ENCODE measurements around the gene HNF1B. TPM values are rescaled to one million over a fixed set of nuclear protein-coding genes. Genes with fewer than 3 reads are reported as not detected.

The HNF1B gene
- total and polyA plus RNA-seq, 10 of the 15 experiments (the other 5 are each of a cell fraction or from before 2014, with no cell fraction given) = 0.51 to 12.7 (median 1.9) TPM

DNA sequence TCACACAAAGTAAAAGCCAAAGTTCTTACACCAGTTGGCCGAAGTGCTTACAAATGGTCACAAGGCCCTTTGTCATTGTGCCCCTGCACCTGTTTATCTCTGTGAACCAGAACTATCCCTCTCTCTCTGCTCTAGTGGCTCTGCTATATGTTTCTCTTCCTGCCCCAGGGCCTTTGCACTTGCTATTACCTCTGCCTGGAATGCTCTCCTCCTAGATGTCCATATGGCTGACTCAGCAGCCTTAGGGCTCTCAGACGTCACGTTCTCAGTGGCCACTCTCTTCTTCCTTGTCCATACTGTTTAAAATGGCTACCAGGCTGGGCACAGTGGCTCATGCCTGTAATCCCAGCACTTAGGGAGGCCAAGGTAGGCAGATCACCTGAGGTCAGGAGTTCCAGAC, 62.9 kb downstream of the HNF1B start:
- Histone ChIP-seq H3K36me3 (ENCODE audit: control insufficient read depth in 2 of 2, insufficient read depth in 2 of 2, low read length in 1 of 2) (no peaks in the 10 kb centered on the region), H3K79me2 (ENCODE audit: control insufficient read depth, insufficient read depth, low read length) (no peaks in the 10 kb centered on the region), H3K9me3 (replicated peaks; ENCODE audit: control insufficient read depth, insufficient read depth, low read length) (no peaks in the 10 kb centered on the region; the same call in 2 of the 3 replicates), H4K20me1 (ENCODE audit: control insufficient read depth, insufficient read depth) (no peaks in the 10 kb centered on the region), H3K4me1 (ENCODE audit: control insufficient read depth, insufficient read depth, low read length) (no peaks in the 10 kb centered on the region), H3K27ac (ENCODE audit: control insufficient read depth, insufficient read depth) (no peak overlapping the region), H3K27me3 (replicated peaks in 1 of 2; ENCODE audit: control insufficient read depth in 2 of 2, insufficient read depth in 2 of 2, low read length in 1 of 2) (no peaks in the 10 kb centered on the region; a peak in 1 of 4 replicates), H3K4me2 (ENCODE audit: control insufficient read depth, insufficient read depth) (no peak overlapping the region), H2AFZ (ENCODE audit: control insufficient read depth, low read depth, low read length) (no peak overlapping the region), H3K4me3 (no peak overlapping the region), H3K9ac (ENCODE audit: control insufficient read depth, insufficient read depth, low read length) (no peak overlapping the region)
- CTCF ChIA-PET = no interaction called here
- SMC1A ChIA-PET (ENCODE audit: uncharacterized antibody, unreplicated experiment) = no interaction called here
- WGBS (ENCODE audit: insufficient coverage, insufficient replicate concordance, low lambda C conversion rate, missing lambda C conversion rate) = 48% methylated on average over 3 of the region's 3 CpGs
- FAIRE-seq (no peak), ATAC-seq (no peak), DNase-seq (ENCODE audit: low read depth, low spot score) (no peak)
- POLR2A ChIA-PET = no interaction called here
- intact Hi-C loops (cut with micrococcal nuclease; ENCODE audit: unreplicated experiment) (no loop called here), in situ Hi-C loops (cut with MboI) (no loop called here)
- BruUV-seq (replicated peaks) = no TSS peak
- RAD21 ChIA-PET (ENCODE audit: unreplicated experiment) = no interaction called here
- TF ChIP-seq, protein P1, sequence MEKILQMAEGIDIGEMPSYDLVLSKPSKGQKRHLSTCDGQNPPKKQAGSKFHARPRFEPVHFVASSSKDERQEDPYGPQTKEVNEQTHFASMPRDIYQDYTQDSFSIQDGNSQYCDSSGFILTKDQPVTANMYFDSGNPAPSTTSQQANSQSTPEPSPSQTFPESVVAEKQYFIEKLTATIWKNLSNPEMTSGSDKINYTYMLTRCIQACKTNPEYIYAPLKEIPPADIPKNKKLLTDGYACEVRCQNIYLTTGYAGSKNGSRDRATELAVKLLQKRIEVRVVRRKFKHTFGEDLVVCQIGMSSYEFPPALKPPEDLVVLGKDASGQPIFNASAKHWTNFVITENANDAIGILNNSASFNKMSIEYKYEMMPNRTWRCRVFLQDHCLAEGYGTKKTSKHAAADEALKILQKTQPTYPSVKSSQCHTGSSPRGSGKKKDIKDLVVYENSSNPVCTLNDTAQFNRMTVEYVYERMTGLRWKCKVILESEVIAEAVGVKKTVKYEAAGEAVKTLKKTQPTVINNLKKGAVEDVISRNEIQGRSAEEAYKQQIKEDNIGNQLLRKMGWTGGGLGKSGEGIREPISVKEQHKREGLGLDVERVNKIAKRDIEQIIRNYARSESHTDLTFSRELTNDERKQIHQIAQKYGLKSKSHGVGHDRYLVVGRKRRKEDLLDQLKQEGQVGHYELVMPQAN (conservative IDR thresholded peaks at IDR 0.05) = no peak
- TF ChIP-seq BACH1 (IDR thresholded peaks at IDR 0.05; ENCODE audit: borderline replicate concordance) (no peak), RFX5 (IDR thresholded peaks at IDR 0.05; ENCODE audit: low read depth, low read length) (no peak), FOXK2 (IDR thresholded peaks at IDR 0.05) (no peak), LARP7 (IDR thresholded peaks at IDR 0.05) (no peak)
- TF ChIP-seq, protein P2, sequence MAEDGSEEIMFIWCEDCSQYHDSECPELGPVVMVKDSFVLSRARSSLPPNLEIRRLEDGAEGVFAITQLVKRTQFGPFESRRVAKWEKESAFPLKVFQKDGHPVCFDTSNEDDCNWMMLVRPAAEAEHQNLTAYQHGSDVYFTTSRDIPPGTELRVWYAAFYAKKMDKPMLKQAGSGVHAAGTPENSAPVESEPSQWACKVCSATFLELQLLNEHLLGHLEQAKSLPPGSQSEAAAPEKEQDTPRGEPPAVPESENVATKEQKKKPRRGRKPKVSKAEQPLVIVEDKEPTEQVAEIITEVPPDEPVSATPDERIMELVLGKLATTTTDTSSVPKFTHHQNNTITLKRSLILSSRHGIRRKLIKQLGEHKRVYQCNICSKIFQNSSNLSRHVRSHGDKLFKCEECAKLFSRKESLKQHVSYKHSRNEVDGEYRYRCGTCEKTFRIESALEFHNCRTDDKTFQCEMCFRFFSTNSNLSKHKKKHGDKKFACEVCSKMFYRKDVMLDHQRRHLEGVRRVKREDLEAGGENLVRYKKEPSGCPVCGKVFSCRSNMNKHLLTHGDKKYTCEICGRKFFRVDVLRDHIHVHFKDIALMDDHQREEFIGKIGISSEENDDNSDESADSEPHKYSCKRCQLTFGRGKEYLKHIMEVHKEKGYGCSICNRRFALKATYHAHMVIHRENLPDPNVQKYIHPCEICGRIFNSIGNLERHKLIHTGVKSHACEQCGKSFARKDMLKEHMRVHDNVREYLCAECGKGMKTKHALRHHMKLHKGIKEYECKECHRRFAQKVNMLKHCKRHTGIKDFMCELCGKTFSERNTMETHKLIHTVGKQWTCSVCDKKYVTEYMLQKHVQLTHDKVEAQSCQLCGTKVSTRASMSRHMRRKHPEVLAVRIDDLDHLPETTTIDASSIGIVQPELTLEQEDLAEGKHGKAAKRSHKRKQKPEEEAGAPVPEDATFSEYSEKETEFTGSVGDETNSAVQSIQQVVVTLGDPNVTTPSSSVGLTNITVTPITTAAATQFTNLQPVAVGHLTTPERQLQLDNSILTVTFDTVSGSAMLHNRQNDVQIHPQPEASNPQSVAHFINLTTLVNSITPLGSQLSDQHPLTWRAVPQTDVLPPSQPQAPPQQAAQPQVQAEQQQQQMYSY (CRISPR knock-in tag; IDR thresholded peaks at IDR 0.05) = no peak
- TF ChIP-seq, protein P3, sequence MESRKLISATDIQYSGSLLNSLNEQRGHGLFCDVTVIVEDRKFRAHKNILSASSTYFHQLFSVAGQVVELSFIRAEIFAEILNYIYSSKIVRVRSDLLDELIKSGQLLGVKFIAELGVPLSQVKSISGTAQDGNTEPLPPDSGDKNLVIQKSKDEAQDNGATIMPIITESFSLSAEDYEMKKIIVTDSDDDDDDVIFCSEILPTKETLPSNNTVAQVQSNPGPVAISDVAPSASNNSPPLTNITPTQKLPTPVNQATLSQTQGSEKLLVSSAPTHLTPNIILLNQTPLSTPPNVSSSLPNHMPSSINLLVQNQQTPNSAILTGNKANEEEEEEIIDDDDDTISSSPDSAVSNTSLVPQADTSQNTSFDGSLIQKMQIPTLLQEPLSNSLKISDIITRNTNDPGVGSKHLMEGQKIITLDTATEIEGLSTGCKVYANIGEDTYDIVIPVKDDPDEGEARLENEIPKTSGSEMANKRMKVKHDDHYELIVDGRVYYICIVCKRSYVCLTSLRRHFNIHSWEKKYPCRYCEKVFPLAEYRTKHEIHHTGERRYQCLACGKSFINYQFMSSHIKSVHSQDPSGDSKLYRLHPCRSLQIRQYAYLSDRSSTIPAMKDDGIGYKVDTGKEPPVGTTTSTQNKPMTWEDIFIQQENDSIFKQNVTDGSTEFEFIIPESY (IDR thresholded peaks at IDR 0.05) = no peak
- TF ChIP-seq, protein P4, sequence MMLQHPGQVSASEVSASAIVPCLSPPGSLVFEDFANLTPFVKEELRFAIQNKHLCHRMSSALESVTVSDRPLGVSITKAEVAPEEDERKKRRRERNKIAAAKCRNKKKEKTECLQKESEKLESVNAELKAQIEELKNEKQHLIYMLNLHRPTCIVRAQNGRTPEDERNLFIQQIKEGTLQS (IDR thresholded peaks at IDR 0.05; ENCODE audit: borderline replicate concordance, extremely low read depth, low read depth, low read length) = no peak
- TF ChIP-seq, protein P5, sequence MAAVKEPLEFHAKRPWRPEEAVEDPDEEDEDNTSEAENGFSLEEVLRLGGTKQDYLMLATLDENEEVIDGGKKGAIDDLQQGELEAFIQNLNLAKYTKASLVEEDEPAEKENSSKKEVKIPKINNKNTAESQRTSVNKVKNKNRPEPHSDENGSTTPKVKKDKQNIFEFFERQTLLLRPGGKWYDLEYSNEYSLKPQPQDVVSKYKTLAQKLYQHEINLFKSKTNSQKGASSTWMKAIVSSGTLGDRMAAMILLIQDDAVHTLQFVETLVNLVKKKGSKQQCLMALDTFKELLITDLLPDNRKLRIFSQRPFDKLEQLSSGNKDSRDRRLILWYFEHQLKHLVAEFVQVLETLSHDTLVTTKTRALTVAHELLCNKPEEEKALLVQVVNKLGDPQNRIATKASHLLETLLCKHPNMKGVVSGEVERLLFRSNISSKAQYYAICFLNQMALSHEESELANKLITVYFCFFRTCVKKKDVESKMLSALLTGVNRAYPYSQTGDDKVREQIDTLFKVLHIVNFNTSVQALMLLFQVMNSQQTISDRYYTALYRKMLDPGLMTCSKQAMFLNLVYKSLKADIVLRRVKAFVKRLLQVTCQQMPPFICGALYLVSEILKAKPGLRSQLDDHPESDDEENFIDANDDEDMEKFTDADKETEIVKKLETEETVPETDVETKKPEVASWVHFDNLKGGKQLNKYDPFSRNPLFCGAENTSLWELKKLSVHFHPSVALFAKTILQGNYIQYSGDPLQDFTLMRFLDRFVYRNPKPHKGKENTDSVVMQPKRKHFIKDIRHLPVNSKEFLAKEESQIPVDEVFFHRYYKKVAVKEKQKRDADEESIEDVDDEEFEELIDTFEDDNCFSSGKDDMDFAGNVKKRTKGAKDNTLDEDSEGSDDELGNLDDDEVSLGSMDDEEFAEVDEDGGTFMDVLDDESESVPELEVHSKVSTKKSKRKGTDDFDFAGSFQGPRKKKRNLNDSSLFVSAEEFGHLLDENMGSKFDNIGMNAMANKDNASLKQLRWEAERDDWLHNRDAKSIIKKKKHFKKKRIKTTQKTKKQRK (IDR thresholded peaks at IDR 0.05; ENCODE audit: low read depth, low read length) = no peak
- TF ChIP-seq, protein P6, sequence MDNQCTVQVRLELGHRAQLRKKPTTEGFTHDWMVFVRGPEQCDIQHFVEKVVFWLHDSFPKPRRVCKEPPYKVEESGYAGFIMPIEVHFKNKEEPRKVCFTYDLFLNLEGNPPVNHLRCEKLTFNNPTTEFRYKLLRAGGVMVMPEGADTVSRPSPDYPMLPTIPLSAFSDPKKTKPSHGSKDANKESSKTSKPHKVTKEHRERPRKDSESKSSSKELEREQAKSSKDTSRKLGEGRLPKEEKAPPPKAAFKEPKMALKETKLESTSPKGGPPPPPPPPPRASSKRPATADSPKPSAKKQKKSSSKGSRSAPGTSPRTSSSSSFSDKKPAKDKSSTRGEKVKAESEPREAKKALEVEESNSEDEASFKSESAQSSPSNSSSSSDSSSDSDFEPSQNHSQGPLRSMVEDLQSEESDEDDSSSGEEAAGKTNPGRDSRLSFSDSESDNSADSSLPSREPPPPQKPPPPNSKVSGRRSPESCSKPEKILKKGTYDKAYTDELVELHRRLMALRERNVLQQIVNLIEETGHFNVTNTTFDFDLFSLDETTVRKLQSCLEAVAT (IDR thresholded peaks at IDR 0.05) = no peak
